Loucy (cell line): ENCODE data around the gene CCDC146.

Experiments used
- H2AFZ ChIP-seq: fragments of 200-600 bp; sonication (generic); 2 replicates; pipeline ENCODE4 v1.6.0; 2016; ENCODE audit warnings: antibody characterized with exemption, mild to moderate bottlenecking, low read length, moderate library complexity
- H3F3A ChIP-seq: fragments of 200-600 bp; 2 replicates; pipeline ENCODE4 v1.6.0; 2016; ENCODE audit warnings: antibody characterized with exemption, low read depth, mild to moderate bottlenecking
- H3K27me3 ChIP-seq: fragments of 200-600 bp; sonication (generic); 2 replicates; pipeline ENCODE4 v1.6.1; 2014; ENCODE audit warnings: low read length, mild to moderate bottlenecking; ENCODE audit not compliant: insufficient read depth, poor library complexity, severe bottlenecking
- H3K36me3 ChIP-seq: fragments of 200-600 bp; sonication (generic); 2 replicates; pipeline ENCODE4 v1.6.1; 2016; ENCODE audit warnings: low read length; ENCODE audit not compliant: insufficient read depth
- H3K4me1 ChIP-seq: fragments of 200-600 bp; sonication (generic); 2 replicates; pipeline ENCODE4 v1.5.1; 2014; ENCODE audit warnings: low read length, mild to moderate bottlenecking; ENCODE audit not compliant: insufficient read depth, poor library complexity, severe bottlenecking
- H3K4me2 ChIP-seq: fragments of 200-600 bp; sonication (generic); 2 replicates; pipeline ENCODE4 v1.6.0; 2014; ENCODE audit warnings: antibody characterized with exemption, low read length, low read depth, mild to moderate bottlenecking; ENCODE audit not compliant: poor library complexity, severe bottlenecking
- H3K4me3 ChIP-seq: fragments of 200-600 bp; sonication (generic); 2 replicates; pipeline ENCODE4 v1.5.1; 2014; ENCODE audit warnings: low read length, mild to moderate bottlenecking, mixed read lengths; ENCODE audit not compliant: poor library complexity, severe bottlenecking
- H3K79me2 ChIP-seq: fragments of 200-600 bp; sonication (generic); 2 replicates; pipeline ENCODE4 v1.6.1; 2014; ENCODE audit warnings: low read length; ENCODE audit not compliant: insufficient read depth
- H3K9ac ChIP-seq: fragments of 200-600 bp; sonication (generic); 2 replicates; pipeline ENCODE4 v1.6.0; 2014; ENCODE audit warnings: mild to moderate bottlenecking, low read depth, low read length, moderate library complexity; ENCODE audit not compliant: poor library complexity, severe bottlenecking
- H3K9me2 ChIP-seq: fragments of 200-600 bp; sonication (generic); replicated peaks from 2 replicates; pipeline ENCODE4 v1.6.1; 2016; ENCODE audit warnings: low read depth, low read length, mixed read lengths
- H3K9me3 ChIP-seq: fragments of 200-600 bp; sonication (generic); 2 replicates; pipeline ENCODE4 v1.6.1; 2014; ENCODE audit warnings: mild to moderate bottlenecking, antibody characterized with exemption, low read length, low read depth; ENCODE audit not compliant: insufficient read depth
- H4K20me1 ChIP-seq: fragments of 200-600 bp; sonication (generic); 2 replicates; pipeline ENCODE4 v1.6.0; 2014; ENCODE audit warnings: antibody characterized with exemption, low read length, mild to moderate bottlenecking; ENCODE audit not compliant: insufficient read depth, poor library complexity, severe bottlenecking
- CTCF ChIP-seq: fragments of 200-600 bp; sonication (generic); conservative IDR thresholded peaks from 2 replicates; pipeline ENCODE4 v1.5.1; 2014; ENCODE audit warnings: mild to moderate bottlenecking, antibody characterized with exemption, low read length
- EZH2phosphoT487 ChIP-seq: fragments of 200-600 bp; IDR thresholded peaks from 2 replicates; pipeline ENCODE4 v1.6.1; 2018; ENCODE audit warnings: antibody characterized with exemption, mild to moderate bottlenecking, moderate library complexity, borderline replicate concordance

The CCDC146 gene

GRCh38 chr7:77321300-77321699, 198.9 kb downstream of the CCDC146 start:
- Histone ChIP-seq H4K20me1 (no peaks in the 10 kb centered on the region), H3K79me2 (no peaks in the 10 kb centered on the region), H3K27me3 (peaks cover 2% of the 10 kb centered on the region), H3K4me3 (no peak overlapping the region), H3K9ac (no peak overlapping the region), H3K9me3 (no peaks in the 10 kb centered on the region), H3F3A (no peaks in the 10 kb centered on the region), H3K4me1 (no peaks in the 10 kb centered on the region), H3K9me2 (no peaks in the 10 kb centered on the region), H3K36me3 (no peaks in the 10 kb centered on the region), H3K4me2 (no peak overlapping the region), H2AFZ (no peak overlapping the region)
- no peak for TF ChIP-seq EZH2phosphoT487
- no peak for TF ChIP-seq CTCF

- no peaks in the 10 kb centered on the region for H3K9me3 ChIP-seq
- peaks cover 9% of the 10 kb centered on the region for H3K27me3 ChIP-seq
- no peak overlapping the region for H3K9ac ChIP-seq
- H4K20me1 ChIP-seq, result no peaks in the 10 kb centered on the region
- TF ChIP-seq EZH2phosphoT487, result no peak
- H2AFZ ChIP-seq, result no peak overlapping the region
- H3K36me3 ChIP-seq, result no peaks in the 10 kb centered on the region
- H3K4me2 ChIP-seq, result no peak overlapping the region
- H3K4me3 ChIP-seq, result no peak overlapping the region
- H3F3A ChIP-seq, result no peaks in the 10 kb centered on the region; the same call in 1 of the 2 replicates
- no peaks in the 10 kb centered on the region for H3K79me2 ChIP-seq
- H3K4me1 ChIP-seq, result peaks cover 36% of the 10 kb centered on the region
- no peaks in the 10 kb centered on the region for H3K9me2 ChIP-seq
Observed at GRCh38 chr7:77326131-77326530, 203.7 kb downstream of the CCDC146 start.

GRCh38 chr7:77327067-77327931, 204.9 kb downstream of the CCDC146 start:
- Histone ChIP-seq H3K4me1 (peaks cover 46% of the 10 kb centered on the region), H3K9ac (no peak overlapping the region), H3F3A (no peaks in the 10 kb centered on the region; the same call in 1 of the 2 replicates), H4K20me1 (no peaks in the 10 kb centered on the region), H2AFZ (no peak overlapping the region), H3K9me2 (no peaks in the 10 kb centered on the region), H3K4me3 (no peak overlapping the region), H3K36me3 (no peaks in the 10 kb centered on the region), H3K27me3 (peaks cover 9% of the 10 kb centered on the region), H3K4me2 (peak overlapping the region; percentile 66), H3K79me2 (no peaks in the 10 kb centered on the region), H3K9me3 (no peaks in the 10 kb centered on the region)
- no peak for TF ChIP-seq EZH2phosphoT487
- TF ChIP-seq CTCF, result no peak
